Liver (tissue), 9 donors: Measurements from ENCODE around the gene RPS6KB2. TPM values are rescaled to one million over a fixed set of nuclear protein-coding genes. Genes with fewer than 3 reads are reported as not detected.
A peak's percentile ranks its signal among the peaks of the same experiment; 100 is the strongest.
"Not testable (repeated sequence)": the region's sequence is repeated elsewhere in the genome, so short reads cannot be mapped to it uniquely, and the experiment has no call there.

Experiments
- DNase-seq: peaks from one replicate; pipeline ENCODE4 v3.0.0-alpha.2; 2017; ENCODE audit warnings: low spot score
- H3K27ac ChIP-seq, 2 donors: one replicate each; pipeline ENCODE4 v1.7.0; 2013; ENCODE audit warnings: inconsistent platforms in 2 of 2, low read length in 2 of 2, control low read depth in 1 of 2, low read depth in 1 of 2, mild to moderate bottlenecking in 1 of 2
- H3K27me3 ChIP-seq, 4 donors: one replicate each; pipeline versions ENCODE4 v1.6.1 to v1.7.0; 2013; ENCODE audit warnings: low read length in 3 of 4, inconsistent platforms in 1 of 4, mild to moderate bottlenecking in 1 of 4, moderate library complexity in 1 of 4; ENCODE audit not compliant: control insufficient read depth in 4 of 4, insufficient read depth in 4 of 4
- H3K36me3 ChIP-seq, 4 donors: one replicate each; pipeline versions ENCODE4 v1.6.1 to v1.7.0; 2013; ENCODE audit warnings: low read length in 3 of 4, mild to moderate bottlenecking in 3 of 4, low read depth in 1 of 4, moderate library complexity in 1 of 4; ENCODE audit not compliant: control insufficient read depth in 4 of 4, insufficient read depth in 3 of 4
- H3K4me1 ChIP-seq, 4 donors: one replicate each; pipeline versions ENCODE4 v1.6.1 to v1.7.0; 2013; ENCODE audit warnings: low read length in 3 of 4, mild to moderate bottlenecking in 3 of 4, moderate library complexity in 1 of 4; ENCODE audit not compliant: control insufficient read depth in 4 of 4, insufficient read depth in 4 of 4
- H3K4me3 ChIP-seq, 3 donors: one replicate each; pipeline versions ENCODE4 v1.6.1 to v1.7.0; 2013; ENCODE audit warnings: low read length in 3 of 3, control low read depth in 1 of 3, low read depth in 1 of 3, mild to moderate bottlenecking in 1 of 3
- H3K9ac ChIP-seq, 2 donors: one replicate each; pipeline ENCODE4 v1.7.0; 2013; ENCODE audit warnings: low read length in 2 of 2, mild to moderate bottlenecking in 2 of 2, moderate library complexity in 2 of 2, control low read depth in 1 of 2, low read depth in 1 of 2
- H3K9me3 ChIP-seq, 4 donors: one replicate each; pipeline versions ENCODE4 v1.6.1 to v1.7.0; 2013; ENCODE audit warnings: low read length in 3 of 4; ENCODE audit not compliant: control insufficient read depth in 4 of 4
- ATF3 ChIP-seq: IDR thresholded peaks from 2 replicates; pipeline ENCODE4 v1.6.1; 2016; ENCODE audit warnings: antibody characterized with exemption
- EGR1 ChIP-seq, 2 donors: IDR thresholded peaks; 2 replicates each; pipeline ENCODE4 v1.6.1; 2016 to 2018; ENCODE audit warnings: antibody characterized with exemption in 2 of 2, low read depth in 2 of 2
- HNF4A ChIP-seq, 2 donors: conservative IDR thresholded peaks; 2 replicates each; pipeline ENCODE4 v1.6.1; 2016; ENCODE audit warnings: antibody characterized with exemption in 2 of 2, mild to moderate bottlenecking in 2 of 2
- HNF4G ChIP-seq: IDR thresholded peaks from 2 replicates; pipeline ENCODE4 v1.6.1; 2016; ENCODE audit warnings: antibody characterized with exemption
- NR2F2 ChIP-seq: IDR thresholded peaks from 2 replicates; pipeline ENCODE4 v1.6.1; 2016; ENCODE audit warnings: antibody characterized with exemption
- RXRA ChIP-seq, 2 donors: IDR thresholded peaks; 2 replicates each; pipeline ENCODE4 v1.6.1; 2017 to 2018; ENCODE audit warnings: antibody characterized with exemption in 2 of 2, mild to moderate bottlenecking in 1 of 2
- SP1 ChIP-seq: IDR thresholded peaks from 2 replicates; pipeline ENCODE4 v1.6.1; 2018; ENCODE audit warnings: antibody characterized with exemption, mild to moderate bottlenecking
- TAF1 ChIP-seq: conservative IDR thresholded peaks from 2 replicates; pipeline ENCODE4 v1.6.1; 2016; ENCODE audit warnings: antibody characterized with exemption, mild to moderate bottlenecking
- ZBTB33 ChIP-seq: IDR thresholded peaks from 2 replicates; pipeline ENCODE4 v1.6.1; 2016; ENCODE audit warnings: antibody characterized with exemption
- WGBS: extraction: QIAGEN DNeasy Blood & Tissue Kit; methylation state at CpG from one replicate; pipeline ENCODE4 v1.1.7; 2013; 5-methylcytosine and 5-hydroxymethylcytosine counted together
- polyA plus RNA-seq, 2 donors: library from polyadenylated mRNA; stranded (reverse) in 1 of 2; unstranded in 1 of 2; fragments of 200-250 nt in 1 of 2; fragments of >200 nt in 1 of 2; fragmentation: Nextera tagmentation in 1 of 2; extraction: Ambion mirVana in 1 of 2; gene quantifications; one replicate each; pipeline versions ENCODE4 v1.2.1 to v1.2.3, GENCODE V29; 2013 to 2015
- total RNA-seq, 2 donors: library from RNA; depleted of rRNA; stranded (reverse); fragments of >200 nt; gene quantifications; one replicate each; pipeline ENCODE4 v1.2.3, GENCODE V29; 2014
- donor health status: healthy.
- donor health status: healthy.
- donor health status: healthy.
- donor health status: healthy.
- donor health status: healthy.

RPS6KB2 gene
- total and polyA plus RNA-seq, 4 donors: 31.5 to 49.6 (median 37.7) TPM

DNA sequence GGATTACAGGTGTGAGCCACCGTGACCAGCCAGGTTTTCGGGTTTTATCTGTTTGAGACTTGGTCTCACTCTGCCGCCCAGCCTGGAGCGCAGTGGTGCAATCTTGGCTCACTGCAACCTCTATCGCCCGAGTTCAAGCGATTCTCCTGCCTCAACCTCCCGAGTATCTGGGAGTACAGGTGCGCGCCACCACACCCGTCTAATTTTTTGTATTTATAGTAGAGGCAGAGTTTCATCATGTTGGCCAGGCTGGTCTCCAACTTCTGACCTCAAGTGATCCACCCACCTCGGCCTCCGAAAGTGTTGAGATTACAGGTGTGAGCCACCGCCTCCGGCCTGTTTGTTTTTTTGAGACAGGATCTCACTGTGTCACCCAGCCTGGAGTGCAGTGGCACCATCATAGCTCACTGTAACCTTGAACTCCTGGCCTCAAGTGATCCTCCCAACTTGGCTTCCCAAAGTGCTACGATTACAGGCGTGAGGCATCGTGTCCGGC lies 882 bp upstream of the RPS6KB2 start:
- H3K9me3 ChIP-seq, H3K36me3 ChIP-seq, H3K27me3 ChIP-seq, DNase-seq: not testable (repeated sequence)
- Histone ChIP-seq H3K4me3 (peak overlapping the region; percentile 68 to 100 (median 91)), H3K27ac (peak overlapping the region; percentile 80 to 94), H3K4me1 (peaks cover 3 to 19% (median 12%) of the 10 kb centered on the region in 4 donors), H3K9ac (peak overlapping the region; percentile 66 to 100)
- TF ChIP-seq HNF4G: peak; percentile 4
- peak; percentile 38 to 51 for TF ChIP-seq HNF4A (conservative IDR thresholded peaks at IDR 0.05)
- TF ChIP-seq RXRA (IDR thresholded peaks at IDR 0.05): peak; percentile 72 to 82
- TF ChIP-seq SP1: peak; percentile 62
- 56% methylated on average over 19 of the region's 19 CpGs for WGBS

- peaks cover 3 to 19% (median 12%) of the 10 kb centered on the region in 4 donors for H3K4me1 ChIP-seq
- DNase-seq: no peak
- 44% methylated on average over 12 of the region's 12 CpGs for WGBS
These were observed 859 bp downstream of the RPS6KB2 start for GRCh38 chr11:67429038-67429668.

GRCh38 chr11:67429722-67430121 lies 1.4 kb downstream of the RPS6KB2 start:
- 82% methylated on average over 11 of the region's 11 CpGs for WGBS
- Histone ChIP-seq H3K27ac (no peak overlapping the region), H3K27me3 (no peaks in the 10 kb centered on the region), H3K36me3 (peaks cover 3 to 32% (median 8%) of the 10 kb centered on the region in 4 donors), H3K4me3 (no peak overlapping the region), H3K4me1 (peaks cover 3 to 19% (median 12%) of the 10 kb centered on the region in 4 donors), H3K9ac (no peak overlapping the region), H3K9me3 (no peaks in the 10 kb centered on the region)
- DNase-seq: no peak
- no peak for TF ChIP-seq EGR1 (IDR thresholded peaks at IDR 0.05; ENCODE audit: low read depth in 2 of 2)
- no peak for TF ChIP-seq RXRA (IDR thresholded peaks at IDR 0.05)
- no peak for TF ChIP-seq ZBTB33
- TF ChIP-seq SP1: no peak
- TF ChIP-seq NR2F2: no peak

More at GRCh38 chr11:67429038-67429668, 859 bp downstream of the RPS6KB2 start:
- H3K4me3 ChIP-seq: peak overlapping the region; percentile 68 to 100 (median 91)
- peak overlapping the region; percentile 80 to 94 for H3K27ac ChIP-seq
- H3K9me3 ChIP-seq: no peaks in the 10 kb centered on the region
- H3K36me3 ChIP-seq: peaks cover 3 to 26% (median 7%) of the 10 kb centered on the region in 4 donors
- TF ChIP-seq ATF3 (no peak), HNF4G (no peak), TAF1 (no peak)
- H3K27me3 ChIP-seq: no peaks in the 10 kb centered on the region
- peak overlapping the region; percentile 90 to 100 for H3K9ac ChIP-seq
